ENCODE measurements around the gene MYBPH. TPM values are rescaled to one million over a fixed set of nuclear protein-coding genes. Genes with fewer than 3 reads are reported as not detected.

Gene MYBPH
- total RNA-seq, 1 donor from 2014 or later, result not detected

DNA sequence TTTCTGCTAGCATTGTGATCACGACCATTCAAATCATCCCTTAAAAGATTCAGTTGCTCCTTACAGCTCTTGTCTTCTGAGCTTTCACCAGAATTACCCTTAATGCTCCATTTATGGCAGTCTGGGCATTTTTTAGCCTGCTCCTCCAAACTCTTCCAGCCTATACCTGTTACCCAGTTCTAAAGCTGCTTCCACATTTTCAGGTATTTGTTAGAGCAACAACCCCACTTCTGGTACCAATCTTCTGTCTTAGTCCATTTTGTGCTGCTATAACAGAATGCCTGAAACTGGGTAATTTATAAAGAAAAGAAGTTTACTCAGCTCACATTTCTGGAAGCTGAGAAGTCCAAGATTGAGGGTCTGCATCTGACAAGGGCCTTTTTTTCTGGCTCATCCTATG, 17.2 kb downstream of the MYBPH start:
- no peak for TF ChIP-seq CTCF (IDR thresholded peaks at IDR 0.05; ENCODE audit: unreplicated experiment)
- Mint-ChIP-seq H3K4me3 (ENCODE audit: unreplicated experiment) (no peak overlapping the region), H3K4me1 (ENCODE audit: unreplicated experiment) (peaks cover 27% of the 10 kb centered on the region), H3K36me3 (ENCODE audit: low read depth, unreplicated experiment) (peaks cover 36% of the 10 kb centered on the region), H3K9me3 (ENCODE audit: unreplicated experiment) (no peaks in the 10 kb centered on the region), H3K27me3 (ENCODE audit: unreplicated experiment) (peaks cover 4% of the 10 kb centered on the region), H3K27ac (ENCODE audit: unreplicated experiment) (no peak overlapping the region)
- DNase-seq (ENCODE audit: low spot score), result no peak

- Mint-ChIP-seq H3K4me1 (ENCODE audit: unreplicated experiment) (peaks cover 46% of the 10 kb centered on the region), H3K27ac (ENCODE audit: unreplicated experiment) (no peak overlapping the region), H3K27me3 (ENCODE audit: unreplicated experiment) (peaks cover 4% of the 10 kb centered on the region), H3K9me3 (ENCODE audit: unreplicated experiment) (no peaks in the 10 kb centered on the region), H3K36me3 (ENCODE audit: low read depth, unreplicated experiment) (peaks cover 29% of the 10 kb centered on the region), H3K4me3 (ENCODE audit: unreplicated experiment) (no peak overlapping the region)
- DNase-seq (ENCODE audit: low spot score), result no peak
- TF ChIP-seq CTCF (IDR thresholded peaks at IDR 0.05; ENCODE audit: unreplicated experiment), result no peak
These were observed 19.3 kb downstream of the MYBPH start for GRCh38 chr1:203156280-203156679.

DNA sequence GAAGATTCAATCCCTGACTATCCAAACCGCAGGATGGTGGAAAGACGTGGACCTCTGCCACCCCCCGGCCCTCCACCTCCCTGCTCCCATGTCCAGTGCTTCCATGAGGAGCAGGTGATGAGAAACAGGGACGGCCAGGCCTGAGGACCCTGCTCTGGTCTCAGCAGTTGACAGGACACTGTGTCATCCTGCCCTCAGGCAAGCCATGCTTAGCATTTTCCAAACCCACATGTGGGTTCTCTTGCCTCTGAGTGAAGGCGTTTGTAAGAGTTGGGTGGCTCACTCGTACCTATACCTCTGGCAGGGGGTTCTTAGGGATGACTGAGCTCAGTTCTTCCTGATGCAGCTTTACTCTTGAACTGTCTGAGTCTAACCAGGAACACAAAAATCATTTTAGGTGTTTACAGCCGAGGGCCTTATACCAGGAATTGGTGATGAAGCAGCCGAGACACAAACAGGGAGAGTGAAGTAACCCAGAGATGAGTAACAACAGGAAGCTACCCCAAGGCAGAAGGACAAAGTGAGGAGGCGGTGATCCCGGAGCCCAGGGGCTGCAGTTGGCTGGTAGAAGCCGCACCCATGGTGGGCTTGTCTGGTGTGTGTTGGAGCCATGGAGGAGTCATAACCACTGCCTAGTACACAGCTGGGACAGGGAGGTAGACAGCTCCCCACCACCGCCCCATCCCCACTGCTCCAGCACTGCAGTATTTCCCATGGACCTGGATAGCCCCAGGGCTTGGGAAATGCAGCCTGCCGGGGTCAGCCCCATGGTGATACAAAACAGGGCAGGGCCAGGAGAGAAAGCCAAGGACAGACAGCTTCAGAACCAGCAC, 21.4 kb downstream of the MYBPH start:
- Mint-ChIP-seq H3K4me3 (ENCODE audit: unreplicated experiment) (no peak overlapping the region), H3K4me1 (ENCODE audit: unreplicated experiment) (peaks cover 56% of the 10 kb centered on the region)

GRCh38 chr1:203153051-203153988, 22.3 kb downstream of the MYBPH start:
- no peak for DNase-seq (ENCODE audit: low spot score)
- Mint-ChIP-seq H3K27me3 (ENCODE audit: unreplicated experiment) (peaks cover 7% of the 10 kb centered on the region), H3K36me3 (ENCODE audit: low read depth, unreplicated experiment) (peaks cover 13% of the 10 kb centered on the region), H3K4me1 (ENCODE audit: unreplicated experiment) (peaks cover 59% of the 10 kb centered on the region), H3K4me3 (ENCODE audit: unreplicated experiment) (no peak overlapping the region), H3K27ac (ENCODE audit: unreplicated experiment) (no peak overlapping the region), H3K9me3 (ENCODE audit: unreplicated experiment) (no peaks in the 10 kb centered on the region)
- TF ChIP-seq CTCF (IDR thresholded peaks at IDR 0.05; ENCODE audit: unreplicated experiment), result no peak

More for the DNA sequence above, 21.4 kb downstream of the MYBPH start:
- no peak for DNase-seq (ENCODE audit: low spot score)
- no peak overlapping the region for H3K27ac Mint-ChIP-seq (ENCODE audit: unreplicated experiment)
- TF ChIP-seq CTCF (IDR thresholded peaks at IDR 0.05; ENCODE audit: unreplicated experiment), result no peak
- peaks cover 4% of the 10 kb centered on the region for H3K27me3 Mint-ChIP-seq (ENCODE audit: unreplicated experiment)
- no peaks in the 10 kb centered on the region for H3K9me3 Mint-ChIP-seq (ENCODE audit: unreplicated experiment)
- peaks cover 21% of the 10 kb centered on the region for H3K36me3 Mint-ChIP-seq (ENCODE audit: low read depth, unreplicated experiment)
